ENCODE data around the gene NDUFB8. TPM values are rescaled to one million over a fixed set of nuclear protein-coding genes. Genes with fewer than 3 reads are reported as not detected.
A peak's percentile ranks its signal among the peaks of the same experiment; 100 is the strongest.

NDUFB8 gene
- total and polyA plus RNA-seq, 4 donors = 122 to 369 (median 217) TPM

GRCh38 chr10:100481462-100482081 lies 48.1 kb downstream of the NDUFB8 start:
- TF ChIP-seq CTCF (IDR thresholded peaks at IDR 0.05; ENCODE audit: control extremely low read depth, extremely low read depth) = no peak
- WGBS, 2 donors = 2% methylated on average over 19 of the region's 19 CpGs
- H3K36me3 ChIP-seq (ENCODE audit: control insufficient read depth in 4 of 4, insufficient read depth in 4 of 4, low read length in 4 of 4) = peaks cover 0 to 1% (median 0%) of the 10 kb centered on the region in 4 donors
- no peak overlapping the region for H3K9ac ChIP-seq (ENCODE audit: insufficient read depth in 1 of 2, low read length in 2 of 2)
- H3K4me3 ChIP-seq = no peak overlapping the region
- H3K9me3 ChIP-seq (ENCODE audit: control insufficient read depth in 4 of 4, insufficient read depth in 3 of 4, low read length in 3 of 4) = no peaks in the 10 kb centered on the region
- DNase-seq (peak; percentile 89 to 91 (median 90)), ATAC-seq (ENCODE audit: insufficient read depth, low FRiP score) (peak; percentile 92)
- peaks cover 0 to 14% (median 7%) of the 10 kb centered on the region in 5 donors for H3K4me1 ChIP-seq (ENCODE audit: control insufficient read depth in 5 of 5, insufficient read depth in 5 of 5, low read length in 5 of 5)
- H3K27ac ChIP-seq (ENCODE audit: low read depth in 1 of 2, low read length in 1 of 2) = no peak overlapping the region
- H3K27me3 ChIP-seq (ENCODE audit: control insufficient read depth in 3 of 3, insufficient read depth in 3 of 3, low read length in 2 of 3) = peaks cover 0 to 54% (median 30%) of the 10 kb centered on the region in 3 donors

GRCh38 chr10:100480002-100480401 lies 49.7 kb downstream of the NDUFB8 start:
- Histone ChIP-seq H3K27ac (ENCODE audit: low read depth in 1 of 2, low read length in 1 of 2) (no peak overlapping the region), H3K9me3 (ENCODE audit: control insufficient read depth in 4 of 4, insufficient read depth in 3 of 4, low read length in 3 of 4) (no peaks in the 10 kb centered on the region), H3K4me3 (no peak overlapping the region), H3K9ac (ENCODE audit: insufficient read depth in 1 of 2, low read length in 2 of 2) (no peak overlapping the region), H3K4me1 (ENCODE audit: control insufficient read depth in 5 of 5, insufficient read depth in 5 of 5, low read length in 5 of 5) (peaks cover 0 to 14% (median 7%) of the 10 kb centered on the region in 5 donors), H3K36me3 (ENCODE audit: control insufficient read depth in 4 of 4, insufficient read depth in 4 of 4, low read length in 4 of 4) (peaks cover 0 to 1% (median 0%) of the 10 kb centered on the region in 4 donors), H3K27me3 (ENCODE audit: control insufficient read depth in 3 of 3, insufficient read depth in 3 of 3, low read length in 2 of 3) (peaks cover 0 to 50% (median 30%) of the 10 kb centered on the region in 3 donors)
- WGBS, 2 donors = 79 to 87% methylated on average over 2 of the region's 2 CpGs
- DNase-seq (no peak), ATAC-seq (ENCODE audit: insufficient read depth, low FRiP score) (no peak)
- no peak for TF ChIP-seq CTCF (IDR thresholded peaks at IDR 0.05; ENCODE audit: control extremely low read depth, extremely low read depth)

- peaks cover 0 to 14% (median 7%) of the 10 kb centered on the region in 5 donors for H3K4me1 ChIP-seq (ENCODE audit: control insufficient read depth in 5 of 5, insufficient read depth in 5 of 5, low read length in 5 of 5)
- H3K27me3 ChIP-seq (ENCODE audit: control insufficient read depth in 3 of 3, insufficient read depth in 3 of 3, low read length in 2 of 3) = peaks cover 0 to 50% (median 30%) of the 10 kb centered on the region in 3 donors
- 25 to 43% methylated on average over 4 of the region's 4 CpGs for WGBS, 2 donors
- no peak overlapping the region for H3K4me3 ChIP-seq
- no peak for TF ChIP-seq CTCF (IDR thresholded peaks at IDR 0.05; ENCODE audit: control extremely low read depth, extremely low read depth)
- no peaks in the 10 kb centered on the region for H3K9me3 ChIP-seq (ENCODE audit: control insufficient read depth in 4 of 4, insufficient read depth in 3 of 4, low read length in 3 of 4)
- H3K27ac ChIP-seq (ENCODE audit: low read depth in 1 of 2, low read length in 1 of 2) = no peak overlapping the region
- no peaks in the 10 kb centered on the region for H3K36me3 ChIP-seq (ENCODE audit: control insufficient read depth in 4 of 4, insufficient read depth in 4 of 4, low read length in 4 of 4)
- H3K9ac ChIP-seq (ENCODE audit: insufficient read depth in 1 of 2, low read length in 2 of 2) = no peak overlapping the region
- ATAC-seq (ENCODE audit: insufficient read depth, low FRiP score) = no peak
- DNase-seq = no peak
Measured at GRCh38 chr10:100479037-100479436, 50.6 kb downstream of the NDUFB8 start.

Data from lung (tissue), 12 donors.